Measurements from ENCODE around the gene SCN1B. TPM values are rescaled to one million over a fixed set of nuclear protein-coding genes. Genes with fewer than 3 reads are reported as not detected.

The SCN1B gene
- total RNA-seq, 2 donors from 2014 or later: 1.4 to 1.5 TPM

GRCh38 chr19:35054626-35055025 is 24.4 kb downstream of the SCN1B start:
- Mint-ChIP-seq H3K4me1 (peaks cover 20% of the 10 kb centered on the region), H3K9me3 (no peaks in the 10 kb centered on the region), H3K27ac (no peak overlapping the region), H3K27me3 (ENCODE audit: insufficient read depth) (no peaks in the 10 kb centered on the region), H3K4me3 (no peak overlapping the region), H3K36me3 (ENCODE audit: low read depth) (peaks cover 21% of the 10 kb centered on the region)
- Histone ChIP-seq H3K36me3 (ENCODE audit: control insufficient read depth, insufficient read depth, low read length) (no peaks in the 10 kb centered on the region), H3K9ac (ENCODE audit: extremely low read depth, low read length, poor library complexity, severe bottlenecking) (no peak overlapping the region), H3K27ac (ENCODE audit: low read depth, low read length) (no peak overlapping the region), H3K27me3 (ENCODE audit: control insufficient read depth, insufficient read depth, low read length, poor library complexity, severe bottlenecking) (no peaks in the 10 kb centered on the region), H3K4me3 (ENCODE audit: low read length) (no peak overlapping the region), H3K9me3 (ENCODE audit: control insufficient read depth, low read length) (no peaks in the 10 kb centered on the region), H3K4me1 (ENCODE audit: control insufficient read depth, insufficient read depth, low read length) (no peaks in the 10 kb centered on the region)
- TF ChIP-seq CTCF (conservative IDR thresholded peaks at IDR 0.05): no peak
- DNase-seq: no peak
- 89 to 100% methylated on average over 4 to 9 of the region's 9 CpGs for WGBS, 2 experiments (ENCODE audit: insufficient coverage in 1 of 2, insufficient read length in 1 of 2)

GRCh38 chr19:35055715-35056179 is 25.5 kb downstream of the SCN1B start:
- WGBS, 2 experiments (ENCODE audit: insufficient coverage in 1 of 2, insufficient read length in 1 of 2): 0 to 8% methylated on average over 2 to 3 of the region's 3 CpGs
- no peaks in the 10 kb centered on the region for H3K4me1 ChIP-seq (ENCODE audit: control insufficient read depth, insufficient read depth, low read length)
- H3K9ac ChIP-seq (ENCODE audit: extremely low read depth, low read length, poor library complexity, severe bottlenecking): no peak overlapping the region
- no peaks in the 10 kb centered on the region for H3K36me3 ChIP-seq (ENCODE audit: control insufficient read depth, insufficient read depth, low read length)
- no peaks in the 10 kb centered on the region for H3K27me3 ChIP-seq (ENCODE audit: control insufficient read depth, insufficient read depth, low read length, poor library complexity, severe bottlenecking)
- H3K27ac ChIP-seq (ENCODE audit: low read depth, low read length): no peak overlapping the region
- Mint-ChIP-seq H3K36me3 (ENCODE audit: low read depth) (peaks cover 15% of the 10 kb centered on the region), H3K27me3 (ENCODE audit: insufficient read depth) (no peaks in the 10 kb centered on the region), H3K27ac (peak overlapping the region; percentile 92), H3K9me3 (no peaks in the 10 kb centered on the region), H3K4me3 (peak overlapping the region; percentile 9), H3K4me1 (peaks cover 20% of the 10 kb centered on the region)
- H3K9me3 ChIP-seq (ENCODE audit: control insufficient read depth, low read length): no peaks in the 10 kb centered on the region
- H3K4me3 ChIP-seq (ENCODE audit: low read length): no peak overlapping the region
- DNase-seq: peak; percentile 96
- peak; percentile 84 for TF ChIP-seq CTCF (conservative IDR thresholded peaks at IDR 0.05)

- Histone ChIP-seq H3K4me3 (ENCODE audit: low read length) (no peak overlapping the region), H3K9me3 (ENCODE audit: control insufficient read depth, low read length) (no peaks in the 10 kb centered on the region), H3K27ac (ENCODE audit: low read depth, low read length) (no peak overlapping the region), H3K9ac (ENCODE audit: extremely low read depth, low read length, poor library complexity, severe bottlenecking) (no peak overlapping the region), H3K36me3 (ENCODE audit: control insufficient read depth, insufficient read depth, low read length) (no peaks in the 10 kb centered on the region), H3K4me1 (ENCODE audit: control insufficient read depth, insufficient read depth, low read length) (no peaks in the 10 kb centered on the region), H3K27me3 (ENCODE audit: control insufficient read depth, insufficient read depth, low read length, poor library complexity, severe bottlenecking) (no peaks in the 10 kb centered on the region)
- no peak for TF ChIP-seq CTCF (conservative IDR thresholded peaks at IDR 0.05)
- DNase-seq: no peak
- peaks cover 11% of the 10 kb centered on the region for H3K36me3 Mint-ChIP-seq (ENCODE audit: low read depth)
- peak overlapping the region; percentile 92 for H3K27ac Mint-ChIP-seq
- WGBS, 2 experiments (ENCODE audit: insufficient coverage in 1 of 2, insufficient read length in 1 of 2): 68 to 82% methylated on average over 3 to 6 of the region's 6 CpGs
- peaks cover 20% of the 10 kb centered on the region for H3K4me1 Mint-ChIP-seq
- H3K4me3 Mint-ChIP-seq: no peak overlapping the region
- H3K9me3 Mint-ChIP-seq: no peaks in the 10 kb centered on the region
- no peaks in the 10 kb centered on the region for H3K27me3 Mint-ChIP-seq (ENCODE audit: insufficient read depth)
Observed at GRCh38 chr19:35056513-35057063, 26.3 kb downstream of the SCN1B start.

Data from endodermal cell (in vitro differentiated cells).